ENCODE measurements around the gene OOSP1. TPM values are rescaled to one million over a fixed set of nuclear protein-coding genes. Genes with fewer than 3 reads are reported as not detected.

The OOSP1 gene, protein sequence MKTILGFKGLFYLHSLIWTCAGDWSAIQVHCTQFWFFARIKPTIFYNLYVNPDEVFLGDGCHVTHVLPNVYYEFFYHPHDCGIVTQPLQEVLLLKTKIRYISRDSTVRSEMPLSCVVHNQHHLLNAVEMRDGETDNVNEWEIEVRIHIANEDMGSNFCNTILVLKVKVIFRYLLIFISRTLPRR
- total RNA-seq (2021; fragmentation: NEBNext Ultra II Directional; extraction: Animal tissue kit (Norgen Biotek cat#: 25700)) (not detected in 2 replicates), polyA plus RNA-seq (2011; rRNA removed) (not detected in 2 replicates), polyA minus RNA-seq (2011; rRNA and poly(A)+ RNA removed) (not detected in 2 replicates)
- not detected for polyA plus RNA-seq (2011; cell fraction: cytosol; rRNA removed)
- not detected for polyA plus RNA-seq (2011; cell fraction: nucleus; rRNA removed)
- polyA plus RNA-seq (2012, experiment 1 of 2) = not detected in 4 replicates
- polyA plus RNA-seq (2012, experiment 2 of 2) = not detected
- polyA plus RNA-seq (2013, experiment 1 of 2) = 0.12 TPM
- polyA plus RNA-seq (2013, experiment 2 of 2) = not detected
- not detected for polyA minus RNA-seq (2011; cell fraction: cytosol; rRNA and poly(A)+ RNA removed)
- polyA minus RNA-seq (2011; cell fraction: nucleus; rRNA and poly(A)+ RNA removed) = not detected
- long read RNA-seq, experiment 1 = 0 reads
- long read RNA-seq, experiment 2 = 0 reads

DNA sequence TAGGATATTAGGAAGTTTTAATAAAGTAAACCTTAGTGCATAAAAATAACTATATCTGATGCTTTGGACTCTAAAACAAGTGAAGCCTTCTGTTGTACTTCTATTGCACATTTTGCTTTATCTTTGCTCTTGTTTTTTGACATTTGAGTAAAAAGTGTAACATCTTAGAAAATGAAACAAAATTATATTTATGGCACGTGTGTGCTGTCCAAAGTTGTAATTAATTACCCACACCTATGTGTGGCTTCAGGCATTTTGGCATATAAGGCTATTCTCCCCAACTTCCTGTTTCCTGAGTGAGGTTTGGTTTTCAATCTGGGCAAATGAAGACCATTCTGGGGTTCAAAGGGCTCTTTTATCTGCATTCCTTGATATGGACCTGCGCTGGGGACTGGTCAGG is at the start of gene OOSP1:
Gene OOSP1, plus strand, starts transcription at position 301 of the 400 bp plus-strand sequence. Its CDS starts 23 bp downstream, at position 324.
- Histone ChIP-seq H3K23me2 (ENCODE audit: low read depth, low read length) (no peaks in the 10 kb centered on the region), H2BK120ac (replicated peaks; ENCODE audit: low read depth, low read length) (no peak within 1 kb of the TSS), H3K27me3 (replicated peaks in 1 of 4; ENCODE audit: control insufficient read depth in 3 of 4, extremely low read depth in 1 of 4, insufficient read depth in 3 of 4, low read length in 3 of 4) (no peaks in the 10 kb centered on the region), H3K9me3 (ENCODE audit: insufficient read depth in 2 of 2, low read depth in 1 of 2, low read length in 1 of 2) (no peaks in the 10 kb centered on the region), H2BK12ac (ENCODE audit: low read depth, low read length) (no peak within 1 kb of the TSS), H2AK5ac (ENCODE audit: low read depth, low read length) (no peak within 1 kb of the TSS), H3K23ac (ENCODE audit: insufficient read length) (no peak within 1 kb of the TSS), H3K4me3 (ENCODE audit: extremely low read depth in 1 of 4, insufficient read depth in 2 of 4, low read depth in 3 of 4, low read length in 4 of 4) (no peak within 1 kb of the TSS), H3K18ac (ENCODE audit: extremely low read depth, low read length) (no peak within 1 kb of the TSS), H4K8ac (ENCODE audit: extremely low read depth, insufficient read depth, low read length) (no peak within 1 kb of the TSS), H3K9ac (replicated peaks in 1 of 4; ENCODE audit: extremely low read depth in 1 of 4, low read depth in 3 of 4, low read length in 3 of 4) (no peak within 1 kb of the TSS), H4K20me1 (replicated peaks in 1 of 2; ENCODE audit: control insufficient read depth in 1 of 2, insufficient read depth in 2 of 2, low read length in 2 of 2) (no peaks in the 10 kb centered on the region), H3K4me1 (replicated peaks in 1 of 4; ENCODE audit: control insufficient read depth in 3 of 4, insufficient read depth in 4 of 4, low read length in 3 of 4) (no peaks in the 10 kb centered on the region), H2BK20ac (ENCODE audit: low read length) (no peak within 1 kb of the TSS), H3K4me2 (ENCODE audit: insufficient read depth in 1 of 2, low read depth in 2 of 2, low read length in 2 of 2) (no peak within 1 kb of the TSS), H3K4ac (replicated peaks; ENCODE audit: insufficient read length, low read depth, low read length) (no peak within 1 kb of the TSS), H2BK15ac (ENCODE audit: low read length) (no peak within 1 kb of the TSS), H2BK5ac (ENCODE audit: low read depth, low read length) (no peak within 1 kb of the TSS), H3K79me2 (ENCODE audit: control insufficient read depth in 1 of 2, insufficient read depth in 2 of 2, low read length in 2 of 2) (no peaks in the 10 kb centered on the region), H3K27ac (ENCODE audit: low read depth, low read length) (no peak within 1 kb of the TSS), H3K79me1 (ENCODE audit: low read depth, low read length) (no peaks in the 10 kb centered on the region), H3K56ac (replicated peaks; ENCODE audit: insufficient read length, low read depth, low read length) (no peak within 1 kb of the TSS), H3K14ac (ENCODE audit: insufficient read length) (no peak within 1 kb of the TSS), H2AFZ (ENCODE audit: low read length) (no peak within 1 kb of the TSS), H4K91ac (replicated peaks; ENCODE audit: insufficient read length, low read length) (no peak within 1 kb of the TSS), H3K36me3 (ENCODE audit: control insufficient read depth in 2 of 4, insufficient read depth in 4 of 4, low read length in 3 of 4) (no peaks in the 10 kb centered on the region), H4K5ac (ENCODE audit: insufficient read length, low read depth, low read length) (no peak within 1 kb of the TSS)
- FAIRE-seq = no peak
- 87% methylated on average over 2 of the region's 2 CpGs; no CpG with 5 or more reads in 1 of the 2 experiments for WGBS, 2 experiments (ENCODE audit: extremely low coverage in 1 of 2, insufficient coverage in 1 of 2, insufficient read length in 1 of 2, insufficient replicate concordance in 2 of 2, low coverage in 1 of 2, low lambda C conversion rate in 2 of 2, missing lambda C conversion rate in 1 of 2)
- POLR2A ChIA-PET (ENCODE audit: partially characterized antibody) = no interaction called here
- CTCF ChIA-PET (ENCODE audit: partially characterized antibody) = interaction anchor here (1.2 kb wide), 1 partner anchor 19 kb away, joined by 5 read pairs; no protein-coding TSS in a partner anchor
- no peak for DNase-seq (ENCODE audit: low read depth in 1 of 2, low spot score in 2 of 2)
- no peak for TF ChIP-seq ZNF274 (IDR thresholded peaks at IDR 0.05; ENCODE audit: borderline replicate concordance, extremely low read depth, low read length)
- TF ChIP-seq CTBP2 (IDR thresholded peaks at IDR 0.05; ENCODE audit: borderline replicate concordance, insufficient read depth, insufficient read length, low read length) = no peak
- TF ChIP-seq TEAD4 (IDR thresholded peaks at IDR 0.05; ENCODE audit: low read depth, low read length) = no peak
- no peak for TF ChIP-seq KDM4A (IDR thresholded peaks at IDR 0.05; ENCODE audit: low read depth, low read length, severe bottlenecking)
- TF ChIP-seq SAP30 (IDR thresholded peaks at IDR 0.05; ENCODE audit: insufficient read depth, insufficient replicate concordance, low read length) = no peak
- TF ChIP-seq SP1 (IDR thresholded peaks at IDR 0.05; ENCODE audit: low read depth, low read length) = no peak
- TF ChIP-seq, protein P1, sequence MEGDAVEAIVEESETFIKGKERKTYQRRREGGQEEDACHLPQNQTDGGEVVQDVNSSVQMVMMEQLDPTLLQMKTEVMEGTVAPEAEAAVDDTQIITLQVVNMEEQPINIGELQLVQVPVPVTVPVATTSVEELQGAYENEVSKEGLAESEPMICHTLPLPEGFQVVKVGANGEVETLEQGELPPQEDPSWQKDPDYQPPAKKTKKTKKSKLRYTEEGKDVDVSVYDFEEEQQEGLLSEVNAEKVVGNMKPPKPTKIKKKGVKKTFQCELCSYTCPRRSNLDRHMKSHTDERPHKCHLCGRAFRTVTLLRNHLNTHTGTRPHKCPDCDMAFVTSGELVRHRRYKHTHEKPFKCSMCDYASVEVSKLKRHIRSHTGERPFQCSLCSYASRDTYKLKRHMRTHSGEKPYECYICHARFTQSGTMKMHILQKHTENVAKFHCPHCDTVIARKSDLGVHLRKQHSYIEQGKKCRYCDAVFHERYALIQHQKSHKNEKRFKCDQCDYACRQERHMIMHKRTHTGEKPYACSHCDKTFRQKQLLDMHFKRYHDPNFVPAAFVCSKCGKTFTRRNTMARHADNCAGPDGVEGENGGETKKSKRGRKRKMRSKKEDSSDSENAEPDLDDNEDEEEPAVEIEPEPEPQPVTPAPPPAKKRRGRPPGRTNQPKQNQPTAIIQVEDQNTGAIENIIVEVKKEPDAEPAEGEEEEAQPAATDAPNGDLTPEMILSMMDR (IDR thresholded peaks at IDR 0.05; ENCODE audit: control extremely low read depth in 1 of 3, insufficient read depth in 1 of 3, low read depth in 1 of 3, low read length in 3 of 3) = no peak

All from H1 (cell line).